ENCODE data around the gene MAN2A2. TPM values are rescaled to one million over a fixed set of nuclear protein-coding genes. Genes with fewer than 3 reads are reported as not detected.

MAN2A2 gene
- total and polyA plus RNA-seq, 8 donors: 46.1 to 86.3 (median 59.4) TPM

DNA sequence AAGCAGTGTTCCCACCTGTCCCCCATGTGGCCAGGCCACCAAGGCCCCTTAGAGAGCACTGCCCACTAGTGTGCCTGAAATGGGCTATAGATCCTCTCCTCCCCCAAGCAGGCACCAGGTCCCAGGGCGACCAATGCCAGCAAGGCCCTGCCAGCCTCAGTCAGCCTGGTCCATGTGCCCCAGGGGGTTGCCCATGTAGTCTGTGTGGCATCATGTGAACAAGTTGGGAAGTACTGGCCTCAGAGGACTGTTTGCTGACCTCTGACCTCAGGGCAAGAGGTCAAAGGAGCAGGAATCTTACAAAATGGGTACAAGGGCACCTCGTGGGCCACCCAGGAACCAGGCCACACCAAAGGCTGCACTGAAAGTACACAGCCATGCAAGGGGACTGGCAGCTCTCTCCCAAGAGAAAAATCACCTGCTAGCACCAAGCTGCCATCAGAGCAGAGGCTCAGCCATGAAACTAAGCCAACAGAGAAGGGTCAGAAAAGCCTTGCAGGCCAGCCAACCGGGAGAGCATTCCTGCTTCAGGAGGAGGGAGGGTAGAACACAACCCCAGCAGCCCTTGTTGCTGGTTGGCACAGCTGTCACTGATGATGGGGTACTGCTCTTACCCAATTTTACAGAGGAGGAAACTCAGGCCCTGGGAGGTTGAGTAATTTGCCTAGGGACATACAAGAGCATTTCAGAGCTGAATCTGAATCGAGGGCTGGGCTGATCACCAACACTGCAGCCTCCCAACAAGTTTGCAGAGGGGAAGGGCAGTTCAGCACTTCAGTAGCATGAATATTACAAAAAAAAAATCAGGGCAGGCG is 39.9 kb upstream of the MAN2A2 start:
- Histone ChIP-seq H3K9me3 (no peaks in the 10 kb centered on the region), H3K4me1 (peaks cover 2 to 62% of the 10 kb centered on the region in 2 donors), H3K27me3 (no peaks in the 10 kb centered on the region), H3K4me3 (no peak overlapping the region), H3K27ac (peak overlapping the region in 1 of 2 donors; percentile 81), H3K36me3 (no peaks in the 10 kb centered on the region)
- TF ChIP-seq, protein P1, sequence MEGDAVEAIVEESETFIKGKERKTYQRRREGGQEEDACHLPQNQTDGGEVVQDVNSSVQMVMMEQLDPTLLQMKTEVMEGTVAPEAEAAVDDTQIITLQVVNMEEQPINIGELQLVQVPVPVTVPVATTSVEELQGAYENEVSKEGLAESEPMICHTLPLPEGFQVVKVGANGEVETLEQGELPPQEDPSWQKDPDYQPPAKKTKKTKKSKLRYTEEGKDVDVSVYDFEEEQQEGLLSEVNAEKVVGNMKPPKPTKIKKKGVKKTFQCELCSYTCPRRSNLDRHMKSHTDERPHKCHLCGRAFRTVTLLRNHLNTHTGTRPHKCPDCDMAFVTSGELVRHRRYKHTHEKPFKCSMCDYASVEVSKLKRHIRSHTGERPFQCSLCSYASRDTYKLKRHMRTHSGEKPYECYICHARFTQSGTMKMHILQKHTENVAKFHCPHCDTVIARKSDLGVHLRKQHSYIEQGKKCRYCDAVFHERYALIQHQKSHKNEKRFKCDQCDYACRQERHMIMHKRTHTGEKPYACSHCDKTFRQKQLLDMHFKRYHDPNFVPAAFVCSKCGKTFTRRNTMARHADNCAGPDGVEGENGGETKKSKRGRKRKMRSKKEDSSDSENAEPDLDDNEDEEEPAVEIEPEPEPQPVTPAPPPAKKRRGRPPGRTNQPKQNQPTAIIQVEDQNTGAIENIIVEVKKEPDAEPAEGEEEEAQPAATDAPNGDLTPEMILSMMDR (IDR thresholded peaks at IDR 0.05): no peak
- ATAC-seq (peak; percentile 65), DNase-seq (peak in 2 of 4 donors; percentile 63 to 71)
- intact Hi-C loops (cut with DNase I): no loop called here

GRCh38 chr15:90863987-90864386 is 39.1 kb upstream of the MAN2A2 start:
- intact Hi-C loops (cut with DNase I): no loop called here
- peak overlapping the region in 1 of 2 donors; percentile 81 for H3K27ac ChIP-seq
- peaks cover 8 to 71% of the 10 kb centered on the region in 2 donors for H3K4me1 ChIP-seq
- no peaks in the 10 kb centered on the region for H3K9me3 ChIP-seq
- ATAC-seq (no peak), DNase-seq (no peak)
- no peaks in the 10 kb centered on the region for H3K36me3 ChIP-seq
- H3K4me3 ChIP-seq: no peak overlapping the region
- no peaks in the 10 kb centered on the region for H3K27me3 ChIP-seq
- TF ChIP-seq, protein P1 (IDR thresholded peaks at IDR 0.05): no peak

GRCh38 chr15:90864507-90864906 is 38.6 kb upstream of the MAN2A2 start:
- intact Hi-C loops (cut with DNase I): no loop called here
- TF ChIP-seq, protein P1 (IDR thresholded peaks at IDR 0.05): no peak
- ATAC-seq: no peak

GRCh38 chr15:90865702-90866101 is 37.4 kb upstream of the MAN2A2 start:
- ATAC-seq: no peak
- Histone ChIP-seq H3K9me3 (no peaks in the 10 kb centered on the region), H3K27me3 (no peaks in the 10 kb centered on the region), H3K27ac (no peak overlapping the region), H3K4me1 (peaks cover 25 to 71% of the 10 kb centered on the region in 2 donors), H3K36me3 (no peaks in the 10 kb centered on the region), H3K4me3 (no peak overlapping the region)
- no peak for DNase-seq
- intact Hi-C loops (cut with DNase I): no loop called here
- TF ChIP-seq, protein P1 (IDR thresholded peaks at IDR 0.05): no peak

More at GRCh38 chr15:90864507-90864906, 38.6 kb upstream of the MAN2A2 start:
- Histone ChIP-seq H3K27ac (no peak overlapping the region), H3K4me1 (peaks cover 13 to 71% of the 10 kb centered on the region in 2 donors), H3K9me3 (no peaks in the 10 kb centered on the region), H3K27me3 (no peaks in the 10 kb centered on the region), H3K36me3 (no peaks in the 10 kb centered on the region), H3K4me3 (no peak overlapping the region)
- DNase-seq: no peak

GRCh38 chr15:90866161-90866715 is 36.9 kb upstream of the MAN2A2 start:
- Histone ChIP-seq H3K4me1 (peaks cover 27 to 69% of the 10 kb centered on the region in 2 donors), H3K4me3 (no peak overlapping the region), H3K27me3 (no peaks in the 10 kb centered on the region), H3K27ac (no peak overlapping the region), H3K36me3 (no peaks in the 10 kb centered on the region), H3K9me3 (no peaks in the 10 kb centered on the region)
- TF ChIP-seq, protein P1 (IDR thresholded peaks at IDR 0.05): no peak
- DNase-seq (peak in 1 of 4 donors; percentile 52), ATAC-seq (peak; percentile 28)
- intact Hi-C loops (cut with DNase I): no loop called here

Measured in left lung (tissue), 10 donors.